Measurements from ENCODE around the gene TMCC3.

DNA sequence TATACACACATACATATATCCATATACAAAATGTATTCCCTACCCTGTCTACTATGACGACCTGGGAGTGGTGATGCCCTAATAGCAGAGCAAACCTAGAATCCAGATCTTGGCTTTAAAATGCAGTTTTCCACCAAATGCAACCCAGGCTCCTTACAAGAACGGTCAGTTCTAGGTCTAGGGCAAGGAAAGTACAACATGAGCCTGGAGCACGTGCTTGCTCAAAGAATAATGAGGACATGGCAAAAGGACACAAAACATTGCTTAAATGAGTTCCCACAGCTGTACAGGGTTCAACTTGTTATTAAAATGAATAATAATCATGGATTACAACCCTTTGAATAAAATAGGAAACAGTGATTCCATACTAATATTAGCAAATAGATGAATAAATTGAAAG lies 94.7 kb downstream of the TMCC3 start:
- no peak for TF ChIP-seq CTCF (conservative IDR thresholded peaks at IDR 0.05; ENCODE audit: low read depth in 2 of 2)
- TF ChIP-seq ZNF331 (CRISPR knock-in tag; IDR thresholded peaks at IDR 0.05; ENCODE audit: low read depth) = no peak
- TF ChIP-seq POLR2AphosphoS5 (IDR thresholded peaks at IDR 0.05; ENCODE audit: low read depth) = no peak
- no peak for TF ChIP-seq JUNB (IDR thresholded peaks at IDR 0.05; ENCODE audit: unreplicated experiment)
- no peak for TF ChIP-seq EZH2 (IDR thresholded peaks at IDR 0.05; ENCODE audit: low read depth, unreplicated experiment)
- TF ChIP-seq, protein P1, sequence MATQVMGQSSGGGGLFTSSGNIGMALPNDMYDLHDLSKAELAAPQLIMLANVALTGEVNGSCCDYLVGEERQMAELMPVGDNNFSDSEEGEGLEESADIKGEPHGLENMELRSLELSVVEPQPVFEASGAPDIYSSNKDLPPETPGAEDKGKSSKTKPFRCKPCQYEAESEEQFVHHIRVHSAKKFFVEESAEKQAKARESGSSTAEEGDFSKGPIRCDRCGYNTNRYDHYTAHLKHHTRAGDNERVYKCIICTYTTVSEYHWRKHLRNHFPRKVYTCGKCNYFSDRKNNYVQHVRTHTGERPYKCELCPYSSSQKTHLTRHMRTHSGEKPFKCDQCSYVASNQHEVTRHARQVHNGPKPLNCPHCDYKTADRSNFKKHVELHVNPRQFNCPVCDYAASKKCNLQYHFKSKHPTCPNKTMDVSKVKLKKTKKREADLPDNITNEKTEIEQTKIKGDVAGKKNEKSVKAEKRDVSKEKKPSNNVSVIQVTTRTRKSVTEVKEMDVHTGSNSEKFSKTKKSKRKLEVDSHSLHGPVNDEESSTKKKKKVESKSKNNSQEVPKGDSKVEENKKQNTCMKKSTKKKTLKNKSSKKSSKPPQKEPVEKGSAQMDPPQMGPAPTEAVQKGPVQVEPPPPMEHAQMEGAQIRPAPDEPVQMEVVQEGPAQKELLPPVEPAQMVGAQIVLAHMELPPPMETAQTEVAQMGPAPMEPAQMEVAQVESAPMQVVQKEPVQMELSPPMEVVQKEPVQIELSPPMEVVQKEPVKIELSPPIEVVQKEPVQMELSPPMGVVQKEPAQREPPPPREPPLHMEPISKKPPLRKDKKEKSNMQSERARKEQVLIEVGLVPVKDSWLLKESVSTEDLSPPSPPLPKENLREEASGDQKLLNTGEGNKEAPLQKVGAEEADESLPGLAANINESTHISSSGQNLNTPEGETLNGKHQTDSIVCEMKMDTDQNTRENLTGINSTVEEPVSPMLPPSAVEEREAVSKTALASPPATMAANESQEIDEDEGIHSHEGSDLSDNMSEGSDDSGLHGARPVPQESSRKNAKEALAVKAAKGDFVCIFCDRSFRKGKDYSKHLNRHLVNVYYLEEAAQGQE (IDR thresholded peaks at IDR 0.05; ENCODE audit: unreplicated experiment) = no peak
- TF ChIP-seq EZH2phosphoT487 (IDR thresholded peaks at IDR 0.05; ENCODE audit: unreplicated experiment) = no peak

Measured in GM23338 (cell line).